Measurements from ENCODE around the gene ADAMTSL1.

GRCh38 chr9:18720691-18721090 is 246.7 kb downstream of the ADAMTSL1 start:
- no peak for TF ChIP-seq CTCF (IDR thresholded peaks at IDR 0.05; ENCODE audit: borderline replicate concordance, extremely low read depth, low read length, poor library complexity, severe bottlenecking)
- no peak for TF ChIP-seq EZH2 (IDR thresholded peaks at IDR 0.05; ENCODE audit: borderline replicate concordance, low read depth, low read length, severe bottlenecking)

Data from DND-41 (cell line).